Common myeloid progenitor, CD34-positive (primary cell): ENCODE measurements around the gene TFAP2D. TPM values are rescaled to one million over a fixed set of nuclear protein-coding genes. Genes with fewer than 3 reads are reported as not detected.

Source experiments
- CTCF ChIA-PET: fragments of 350-600 bp; sonication (Branson Sonifier 250); formaldehyde crosslinking; loops from one replicate; lab custom pipeline; 2021; ENCODE audit warnings: antibody characterized with exemption; lab: Charles Lee
- POLR2A ChIA-PET: fragments of 350-600 bp; sonication (Branson Sonifier 250); formaldehyde crosslinking; loops from one replicate; lab custom pipeline; 2021; ENCODE audit warnings: antibody characterized with exemption; lab: Charles Lee
- DNase-seq, 3 donors: peaks; one replicate each; pipeline versions ENCODE4 v3.0.0 to v3.0.0-alpha.2; 2013
- H3K27ac ChIP-seq, 2 experiments: 1 replicate in 1 of 2; 2 replicates in 1 of 2; pipeline ENCODE4 v1.7.0; 2013; ENCODE audit warnings: inconsistent platforms in 2 of 2, low read length in 2 of 2, mild to moderate bottlenecking in 2 of 2, low read depth in 1 of 2, moderate library complexity in 1 of 2; ENCODE audit not compliant: severe bottlenecking in 2 of 2, insufficient read depth in 1 of 2, poor library complexity in 1 of 2
- H3K27me3 ChIP-seq, 5 experiments: replicated peaks in 2 of 5; 1 replicate in 3 of 5; 2 replicates in 2 of 5; pipeline versions ENCODE4 v1.6.1 to v1.7.0; 2013; ENCODE audit warnings: low read length in 4 of 5, mild to moderate bottlenecking in 2 of 5, moderate library complexity in 2 of 5, inconsistent platforms in 1 of 5; ENCODE audit not compliant: insufficient read depth in 5 of 5, control insufficient read depth in 4 of 5
- H3K36me3 ChIP-seq, 4 experiments: 1 replicate in 2 of 4; 2 replicates in 2 of 4; pipeline versions ENCODE4 v1.6.1 to v1.7.0; 2013; ENCODE audit warnings: low read length in 3 of 4, control low read depth in 1 of 4, mild to moderate bottlenecking in 1 of 4; ENCODE audit not compliant: control insufficient read depth in 4 of 4, insufficient read depth in 4 of 4
- H3K4me1 ChIP-seq, 4 experiments: 1 replicate in 3 of 4; 2 replicates in 1 of 4; pipeline versions ENCODE4 v1.6.1 to v1.7.1; 2013; ENCODE audit warnings: low read length in 3 of 4, mild to moderate bottlenecking in 3 of 4, control low read depth in 1 of 4, inconsistent platforms in 1 of 4, moderate library complexity in 1 of 4; ENCODE audit not compliant: control insufficient read depth in 4 of 4, insufficient read depth in 4 of 4; ENCODE audit errors: control extremely low read depth in 1 of 4
- H3K4me3 ChIP-seq, 7 experiments: 1 replicate in 4 of 7; 2 replicates in 3 of 7; pipeline versions ENCODE4 v1.5.1 to v1.7.0; 2013; ENCODE audit warnings: mild to moderate bottlenecking in 7 of 7, low read length in 6 of 7, moderate library complexity in 6 of 7, inconsistent platforms in 2 of 7, low read depth in 2 of 7, control low read depth in 1 of 7; ENCODE audit not compliant: insufficient read depth in 4 of 7, control insufficient read depth in 1 of 7; ENCODE audit errors: extremely low read depth in 1 of 7
- H3K9me3 ChIP-seq, 5 experiments: 1 replicate in 4 of 5; 2 replicates in 1 of 5; pipeline versions ENCODE4 v1.6.1 to v1.7.1; 2013; ENCODE audit warnings: low read length in 4 of 5, mild to moderate bottlenecking in 2 of 5, inconsistent platforms in 1 of 5, low read depth in 1 of 5, moderate library complexity in 1 of 5; ENCODE audit not compliant: control insufficient read depth in 4 of 5, insufficient read depth in 2 of 5; ENCODE audit errors: control extremely low read depth in 1 of 5
- WGBS: methylation state at CpG from one replicate; pipeline ENCODE4 v1.1.5; 2013; ENCODE audit not compliant: insufficient coverage; 5-methylcytosine and 5-hydroxymethylcytosine counted together
- polyA plus RNA-seq: library from polyadenylated mRNA; unstranded; fragments of 120-200 nt; gene quantifications from one replicate; pipeline ENCODE4 v1.2.1, GENCODE V29; 2013

TFAP2D gene
- polyA plus RNA-seq = not detected

DNA sequence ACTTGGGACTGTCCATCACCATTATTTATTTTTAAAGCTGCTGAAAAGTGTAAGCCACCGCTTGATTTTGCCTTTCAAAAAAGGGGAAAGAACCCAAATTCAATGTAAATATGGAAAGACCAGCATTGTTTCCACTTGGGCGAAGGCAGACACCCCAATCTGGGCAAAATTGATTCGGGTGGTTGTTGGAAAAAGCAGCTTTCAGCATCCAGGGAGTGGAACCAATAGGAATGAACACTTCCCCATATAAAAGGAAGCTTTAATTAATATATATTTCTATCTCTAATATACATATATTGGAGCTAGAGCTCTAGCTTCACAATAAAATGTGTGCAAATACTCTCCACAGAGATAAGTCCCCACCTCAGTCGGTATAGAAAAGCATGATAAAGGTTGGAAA lies at the start of gene TFAP2D:
Gene TFAP2D, plus strand, starts transcription at position 301 of the 400 bp plus-strand sequence. CDS start 530 bp downstream, outside the sequence.
- peaks cover 37 to 99% (median 60%) of the 10 kb centered on the region in 5 experiments for H3K27me3 ChIP-seq
- DNase-seq = no peak
- peaks cover 0 to 13% (median 7%) of the 10 kb centered on the region in 5 experiments for H3K9me3 ChIP-seq
- ChIA-PET CTCF (no interaction called here), POLR2A (no interaction called here)
- no peak within 1 kb of the TSS for H3K27ac ChIP-seq
- no peak within 1 kb of the TSS for H3K4me3 ChIP-seq
- H3K4me1 ChIP-seq = no peaks in the 10 kb centered on the region
- WGBS = 0% methylated on average over 1 of the region's 4 CpGs
- H3K36me3 ChIP-seq = no peaks in the 10 kb centered on the region

DNA sequence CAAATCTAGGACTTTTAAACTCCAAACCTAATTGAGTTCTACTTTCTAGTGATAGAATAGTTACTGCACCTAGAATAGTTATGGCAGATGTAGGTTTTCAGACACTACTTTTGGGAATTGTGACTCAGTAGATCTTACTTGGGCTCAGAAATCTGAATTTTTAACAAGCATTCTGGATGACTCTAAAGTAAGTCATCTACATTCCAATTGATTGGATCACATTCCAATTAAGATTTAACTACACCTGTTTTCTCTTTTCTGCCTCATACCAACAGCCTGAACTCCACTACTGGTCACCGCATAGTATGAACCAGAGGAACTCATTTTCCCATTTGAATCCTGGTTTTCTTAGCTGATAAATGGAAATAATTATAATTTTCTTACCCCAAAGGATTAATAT lies 49.5 kb upstream of the TFAP2D start:
- Histone ChIP-seq H3K36me3 (no peaks in the 10 kb centered on the region), H3K4me3 (no peak overlapping the region), H3K9me3 (no peaks in the 10 kb centered on the region), H3K27ac (no peak overlapping the region), H3K4me1 (no peaks in the 10 kb centered on the region), H3K27me3 (peaks cover 0 to 2% (median 0%) of the 10 kb centered on the region in 5 experiments)
- CTCF ChIA-PET = no interaction called here
- no peak for DNase-seq
- POLR2A ChIA-PET = no interaction called here
- no CpG with 5 or more reads among the region's 1 CpG for WGBS

DNA sequence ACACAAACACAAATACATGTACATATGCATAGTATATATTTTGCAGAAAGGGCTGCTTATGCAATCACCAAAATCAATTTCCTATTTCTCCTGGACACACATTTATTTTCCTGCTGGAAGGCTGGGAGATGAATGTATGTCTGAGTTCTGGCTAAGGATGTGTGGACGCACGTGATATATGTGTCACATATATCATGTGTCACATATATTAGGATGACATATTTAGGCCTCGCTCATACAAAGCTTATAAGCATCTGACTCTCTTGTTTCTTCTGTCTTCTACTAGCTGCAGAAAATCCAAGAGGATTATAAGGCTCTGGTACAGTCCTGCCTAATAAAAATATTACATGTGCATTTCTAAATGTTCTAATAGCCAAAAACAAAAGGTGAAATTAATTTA lies 47.2 kb upstream of the TFAP2D start:
- H3K4me3 ChIP-seq = no peak overlapping the region
- H3K36me3 ChIP-seq = no peaks in the 10 kb centered on the region
- H3K9me3 ChIP-seq = no peaks in the 10 kb centered on the region
- no peak overlapping the region for H3K27ac ChIP-seq
- CTCF ChIA-PET = interaction anchor here (2.4 kb wide), 1 partner anchor 10 kb away, joined by 9 read pairs; no protein-coding TSS in a partner anchor
- no peaks in the 10 kb centered on the region for H3K4me1 ChIP-seq
- POLR2A ChIA-PET = no interaction called here
- WGBS = 100% methylated on average over 1 of the region's 3 CpGs
- peaks cover 0 to 2% (median 0%) of the 10 kb centered on the region in 5 experiments for H3K27me3 ChIP-seq
- no peak for DNase-seq

GRCh38 chr6:50681213-50681824 lies 32.0 kb upstream of the TFAP2D start:
- POLR2A ChIA-PET = interaction anchor here (0.6 kb wide), 1 partner anchor 509 kb away, joined by 3 read pairs; no protein-coding TSS in a partner anchor
- Histone ChIP-seq H3K27me3 (no peaks in the 10 kb centered on the region), H3K4me3 (no peak overlapping the region), H3K36me3 (no peaks in the 10 kb centered on the region), H3K27ac (no peak overlapping the region), H3K4me1 (no peaks in the 10 kb centered on the region), H3K9me3 (no peaks in the 10 kb centered on the region)
- DNase-seq = no peak
- CTCF ChIA-PET = no interaction called here
- WGBS = 77% methylated on average over 4 of the region's 4 CpGs

- no peaks in the 10 kb centered on the region for H3K9me3 ChIP-seq
- POLR2A ChIA-PET = no interaction called here
- no peak overlapping the region for H3K4me3 ChIP-seq
- WGBS = no CpG with 5 or more reads among the region's 3 CpGs
- CTCF ChIA-PET = interaction anchor here (1.3 kb wide), 1 partner anchor 11 kb away, joined by 3 read pairs; no protein-coding TSS in a partner anchor
- no peaks in the 10 kb centered on the region for H3K4me1 ChIP-seq
- DNase-seq = no peak
- H3K36me3 ChIP-seq = no peaks in the 10 kb centered on the region
- H3K27me3 ChIP-seq = no peaks in the 10 kb centered on the region
- no peak overlapping the region for H3K27ac ChIP-seq
These were observed 24.1 kb upstream of the TFAP2D start for GRCh38 chr6:50689210-50689609.

DNA sequence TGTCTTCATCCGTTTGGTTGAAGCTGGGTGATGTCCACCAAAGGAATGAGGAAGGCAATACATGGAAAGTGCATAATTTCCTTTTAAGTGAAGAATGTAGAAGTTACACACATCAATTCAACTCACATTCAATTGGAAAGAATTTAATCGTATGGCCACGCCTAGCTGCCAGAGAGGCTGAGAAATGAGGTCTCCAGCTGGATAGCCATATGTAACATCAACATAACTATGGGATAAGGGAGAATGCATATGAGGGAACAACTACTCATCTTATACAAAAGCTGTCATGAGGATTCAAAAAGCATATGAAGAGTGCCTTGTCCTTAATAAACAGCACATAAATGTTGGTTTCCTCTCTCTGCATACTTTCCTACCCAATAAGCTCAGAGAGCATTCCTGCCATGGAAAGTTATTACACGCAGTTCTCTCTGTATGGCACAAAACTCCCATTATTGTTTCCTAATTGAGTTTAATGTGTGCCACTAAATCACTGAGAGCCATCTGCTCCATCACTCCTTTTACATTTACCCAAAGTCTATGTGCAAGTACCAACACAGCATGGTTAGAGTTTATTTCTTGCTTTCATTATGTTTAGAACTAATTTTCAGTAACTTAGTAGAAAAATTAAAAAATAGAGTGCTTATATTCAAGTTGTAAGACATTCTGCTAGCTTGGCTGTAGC lies 21.4 kb upstream of the TFAP2D start:
- CTCF ChIA-PET = no interaction called here
- Histone ChIP-seq H3K4me3 (no peak overlapping the region), H3K27ac (no peak overlapping the region), H3K9me3 (no peaks in the 10 kb centered on the region), H3K27me3 (no peaks in the 10 kb centered on the region), H3K36me3 (no peaks in the 10 kb centered on the region), H3K4me1 (no peaks in the 10 kb centered on the region)
- WGBS = 80% methylated on average over 2 of the region's 4 CpGs
- no peak for DNase-seq
- POLR2A ChIA-PET = no interaction called here

- DNase-seq = no peak
- no peaks in the 10 kb centered on the region for H3K4me1 ChIP-seq
- peaks cover 0 to 9% (median 0%) of the 10 kb centered on the region in 5 experiments for H3K27me3 ChIP-seq
- H3K36me3 ChIP-seq = no peaks in the 10 kb centered on the region
- H3K27ac ChIP-seq = no peak overlapping the region
- ChIA-PET CTCF (no interaction called here), POLR2A (no interaction called here)
- no peaks in the 10 kb centered on the region for H3K9me3 ChIP-seq
- H3K4me3 ChIP-seq = no peak overlapping the region
These were observed 14.8 kb upstream of the TFAP2D start for GRCh38 chr6:50698546-50698945.
